ENCODE results near the gene NRXN3. TPM values are rescaled to one million over a fixed set of nuclear protein-coding genes. Genes with fewer than 3 reads are reported as not detected.

The NRXN3 gene
- polyA plus RNA-seq, 1 donor (not counting 4 experiments of a cell fraction or from before 2014, with no cell fraction given): 0.89 TPM

- dilution Hi-C loops (cut with MboI; ENCODE audit: extremely low pct_ligation_motif_present, low sequenced_read_pairs): no loop called here
- H3K27ac ChIP-seq (ENCODE audit: control insufficient read depth, insufficient read depth, low read length): no peak overlapping the region
- no peaks in the 10 kb centered on the region for H3K79me2 ChIP-seq (ENCODE audit: control insufficient read depth, insufficient read depth, low read length)
- H3K27me3 ChIP-seq (ENCODE audit: control insufficient read depth, extremely low read depth, insufficient read depth, low read length): no peaks in the 10 kb centered on the region
- H4K20me1 ChIP-seq (ENCODE audit: control insufficient read depth, extremely low read depth, insufficient read depth, low read length): no peaks in the 10 kb centered on the region
- no peak overlapping the region for H2AFZ ChIP-seq (ENCODE audit: control insufficient read depth, low read length)
- no peaks in the 10 kb centered on the region for H3K4me1 ChIP-seq (ENCODE audit: control insufficient read depth, extremely low read depth, insufficient read depth, low read length)
- no peak overlapping the region for H3K4me3 ChIP-seq (ENCODE audit: control insufficient read depth in 2 of 3, extremely low read depth in 1 of 3, insufficient read depth in 2 of 3, low read depth in 1 of 3, low read length in 3 of 3)
- FAIRE-seq (no peak), DNase-seq (ENCODE audit: low read depth, low spot score) (no peak)
- H3K9me3 ChIP-seq (ENCODE audit: control insufficient read depth, low read depth, low read length): no peaks in the 10 kb centered on the region
- no peaks in the 10 kb centered on the region for H3K36me3 ChIP-seq (ENCODE audit: control insufficient read depth in 2 of 2, extremely low read depth in 1 of 2, insufficient read depth in 2 of 2, low read length in 2 of 2)
- no peak for TF ChIP-seq CTCF (optimal IDR thresholded peaks at IDR 0.05 in 1 of 3, IDR thresholded peaks at IDR 0.05 in 1 of 3, conservative IDR thresholded peaks at IDR 0.05 in 1 of 3; ENCODE audit: extremely low read depth in 1 of 3, insufficient read depth in 2 of 3, low read length in 3 of 3)
- TF ChIP-seq EZH2 (IDR thresholded peaks at IDR 0.05; ENCODE audit: low read length): no peak
- H3K9me1 ChIP-seq (ENCODE audit: control insufficient read depth, extremely low read depth, insufficient read depth, low read length): no peaks in the 10 kb centered on the region
- no peak overlapping the region for H3K9ac ChIP-seq (ENCODE audit: control insufficient read depth, extremely low read depth, insufficient read depth, low read length)
- H3K4me2 ChIP-seq (ENCODE audit: control insufficient read depth, extremely low read depth, insufficient read depth, low read depth, low read length): no peak overlapping the region
Observed at GRCh38 chr14:79180656-79181055, 1010.5 kb downstream of the NRXN3 start.

- DNase-seq (ENCODE audit: low read depth, low spot score) (no peak), FAIRE-seq (no peak)
Observed at GRCh38 chr14:79186523-79186922, 1016.4 kb downstream of the NRXN3 start.

More at GRCh38 chr14:79186523-79186922, 1016.4 kb downstream of the NRXN3 start:
- Histone ChIP-seq H2AFZ (ENCODE audit: control insufficient read depth, low read length) (no peak overlapping the region), H3K79me2 (ENCODE audit: control insufficient read depth, insufficient read depth, low read length) (no peaks in the 10 kb centered on the region), H3K9me1 (ENCODE audit: control insufficient read depth, extremely low read depth, insufficient read depth, low read length) (no peaks in the 10 kb centered on the region), H3K9me3 (ENCODE audit: control insufficient read depth, low read depth, low read length) (no peaks in the 10 kb centered on the region), H3K27me3 (ENCODE audit: control insufficient read depth, extremely low read depth, insufficient read depth, low read length) (no peaks in the 10 kb centered on the region), H3K4me1 (ENCODE audit: control insufficient read depth, extremely low read depth, insufficient read depth, low read length) (no peaks in the 10 kb centered on the region), H3K4me3 (ENCODE audit: control insufficient read depth in 2 of 3, extremely low read depth in 1 of 3, insufficient read depth in 2 of 3, low read depth in 1 of 3, low read length in 3 of 3) (no peak overlapping the region), H3K9ac (ENCODE audit: control insufficient read depth, extremely low read depth, insufficient read depth, low read length) (no peak overlapping the region), H4K20me1 (ENCODE audit: control insufficient read depth, extremely low read depth, insufficient read depth, low read length) (no peaks in the 10 kb centered on the region), H3K27ac (ENCODE audit: control insufficient read depth, insufficient read depth, low read length) (no peak overlapping the region), H3K4me2 (ENCODE audit: control insufficient read depth, extremely low read depth, insufficient read depth, low read depth, low read length) (no peak overlapping the region), H3K36me3 (ENCODE audit: control insufficient read depth in 2 of 2, extremely low read depth in 1 of 2, insufficient read depth in 2 of 2, low read length in 2 of 2) (no peaks in the 10 kb centered on the region)
- TF ChIP-seq CTCF (optimal IDR thresholded peaks at IDR 0.05 in 1 of 3, IDR thresholded peaks at IDR 0.05 in 1 of 3, conservative IDR thresholded peaks at IDR 0.05 in 1 of 3; ENCODE audit: extremely low read depth in 1 of 3, insufficient read depth in 2 of 3, low read length in 3 of 3): no peak
- TF ChIP-seq EZH2 (IDR thresholded peaks at IDR 0.05; ENCODE audit: low read length): no peak
- dilution Hi-C loops (cut with MboI; ENCODE audit: extremely low pct_ligation_motif_present, low sequenced_read_pairs): no loop called here
